HG02943 (cell line): ENCODE measurements around the gene MAGI2.

Experiments
- ATAC-seq: cut with Tn5 transposase; IDR thresholded peaks from one replicate; pipeline ENCODE4 v1.9.1; 2021; ENCODE audit warnings: mild to moderate bottlenecking, low read depth, moderate library complexity; ENCODE audit not compliant: unreplicated experiment

MAGI2 gene

GRCh38 chr7:79453558-79454360 lies at the start of gene MAGI2:
TSS of gene MAGI2 (minus strand) at chr7:79453667. CDS start at chr7:79453320, 347 bp downstream.
- no peak for ATAC-seq

GRCh38 chr7:79502151-79502550 lies 48.7 kb upstream of the MAGI2 start:
- ATAC-seq: no peak

GRCh38 chr7:79500759-79501158 lies 47.3 kb upstream of the MAGI2 start:
- ATAC-seq: no peak

GRCh38 chr7:79497728-79498127 lies 44.3 kb upstream of the MAGI2 start:
- ATAC-seq: no peak

GRCh38 chr7:79495544-79496272 lies 42.2 kb upstream of the MAGI2 start:
- no peak for ATAC-seq

GRCh38 chr7:79494046-79494445 lies 40.6 kb upstream of the MAGI2 start:
- no peak for ATAC-seq

GRCh38 chr7:79489371-79489770 lies 35.9 kb upstream of the MAGI2 start:
- no peak for ATAC-seq

- ATAC-seq: no peak
Measured at GRCh38 chr7:79478386-79478785, 24.9 kb upstream of the MAGI2 start.

GRCh38 chr7:79475455-79475854 lies 22.0 kb upstream of the MAGI2 start:
- ATAC-seq: no peak

- no peak for ATAC-seq
Measured at GRCh38 chr7:79471699-79472098, 18.2 kb upstream of the MAGI2 start.

GRCh38 chr7:79471283-79471682 lies 17.8 kb upstream of the MAGI2 start:
- ATAC-seq: no peak

GRCh38 chr7:79465551-79465950 lies 12.1 kb upstream of the MAGI2 start:
- ATAC-seq: no peak

GRCh38 chr7:79464051-79464450 lies 10.6 kb upstream of the MAGI2 start:
- ATAC-seq: no peak

GRCh38 chr7:79462390-79462789 lies 8.9 kb upstream of the MAGI2 start:
- no peak for ATAC-seq

- ATAC-seq: no peak
Measured at GRCh38 chr7:79461660-79462059, 8.2 kb upstream of the MAGI2 start.

- no peak for ATAC-seq
Measured at GRCh38 chr7:79459381-79459780, 5.9 kb upstream of the MAGI2 start.

- ATAC-seq: no peak
Measured at GRCh38 chr7:79458796-79459195, 5.3 kb upstream of the MAGI2 start.

GRCh38 chr7:79455173-79455790 lies 1.8 kb upstream of the MAGI2 start:
- ATAC-seq: no peak

GRCh38 chr7:79454361-79454960 lies 994 bp upstream of the MAGI2 start:
- ATAC-seq: no peak

GRCh38 chr7:79453266-79453557 lies 255 bp downstream of the MAGI2 start:
- no peak for ATAC-seq
